AG04450 (cell line): ENCODE measurements around the gene FADS2. TPM values are rescaled to one million over a fixed set of nuclear protein-coding genes. Genes with fewer than 3 reads are reported as not detected.
A peak's percentile ranks its signal among the peaks of the same experiment; 100 is the strongest.

ENCODE experiments used
- CTCF ChIA-PET: fragments of 300-600, 350-600 bp; formaldehyde crosslinking; extraction: SDS; loops from one replicate; lab custom pipeline; 2022; ENCODE audit warnings: antibody characterized with exemption, inconsistent platforms; lab: Charles Lee
- POLR2A ChIA-PET: fragments of 350-600 bp; formaldehyde crosslinking; extraction: SDS; loops from one replicate; lab custom pipeline; 2021; ENCODE audit warnings: antibody characterized with exemption, inconsistent platforms; lab: Yijun Ruan, JAX
- DNase-seq: peaks from one replicate; pipeline ENCODE4 v3.0.0-alpha.2; 2011; ENCODE audit warnings: low read depth, low spot score
- H3K27ac ChIP-seq: one replicate; pipeline ENCODE4 v1.5.1; 2012; ENCODE audit warnings: low read depth, low read length, control low read depth
- H3K27me3 ChIP-seq: one replicate; pipeline ENCODE4 v1.6.0; 2012; ENCODE audit warnings: low read length; ENCODE audit not compliant: control insufficient read depth, insufficient read depth
- H3K4me3 ChIP-seq: 2 replicates; pipeline ENCODE4 v1.5.1; 2011; ENCODE audit warnings: mild to moderate bottlenecking, low read depth, low read length, control low read depth
- H3K9me3 ChIP-seq: 2 replicates; pipeline ENCODE4 v1.5.1; 2012; ENCODE audit warnings: low read length; ENCODE audit not compliant: control insufficient read depth, insufficient read depth
- polyA plus RNA-seq: library from polyadenylated mRNA; depleted of rRNA; stranded (reverse); fragments of >200 nt; gene quantifications from 2 replicates; pipeline ENCODE4 v1.2.3, GENCODE V29; 2011
- TF ChIP-seq, protein P1 (sequence below): IDR thresholded peaks from 2 replicates; pipeline ENCODE4 v1.5.1; 2011; ENCODE audit warnings: low read depth, low read length, control low read depth, inconsistent platforms

FADS2 gene
- polyA plus RNA-seq, 1 experiment, result 183 TPM

DNA sequence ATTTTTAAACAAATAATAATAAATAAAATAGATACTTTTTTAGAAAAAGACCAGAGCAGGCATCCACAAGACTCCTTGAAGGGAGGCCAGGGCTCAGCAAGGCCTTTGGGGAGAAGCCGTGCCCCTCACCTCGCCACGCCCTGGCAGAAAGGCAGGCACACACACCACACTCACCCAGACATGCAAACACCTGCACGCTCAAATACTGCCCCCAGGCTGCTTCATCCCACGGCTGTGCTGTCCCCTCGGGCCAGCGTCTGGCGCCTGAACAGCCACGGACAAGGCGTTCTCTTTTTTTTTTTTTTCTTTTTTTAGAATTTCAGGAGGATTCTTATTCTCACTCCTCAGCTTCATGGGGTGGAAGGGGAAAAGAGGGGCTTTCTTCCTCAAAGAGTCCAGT lies 61.7 kb downstream of the FADS2 start:
- DNase-seq, result no peak
- TF ChIP-seq, protein P1, sequence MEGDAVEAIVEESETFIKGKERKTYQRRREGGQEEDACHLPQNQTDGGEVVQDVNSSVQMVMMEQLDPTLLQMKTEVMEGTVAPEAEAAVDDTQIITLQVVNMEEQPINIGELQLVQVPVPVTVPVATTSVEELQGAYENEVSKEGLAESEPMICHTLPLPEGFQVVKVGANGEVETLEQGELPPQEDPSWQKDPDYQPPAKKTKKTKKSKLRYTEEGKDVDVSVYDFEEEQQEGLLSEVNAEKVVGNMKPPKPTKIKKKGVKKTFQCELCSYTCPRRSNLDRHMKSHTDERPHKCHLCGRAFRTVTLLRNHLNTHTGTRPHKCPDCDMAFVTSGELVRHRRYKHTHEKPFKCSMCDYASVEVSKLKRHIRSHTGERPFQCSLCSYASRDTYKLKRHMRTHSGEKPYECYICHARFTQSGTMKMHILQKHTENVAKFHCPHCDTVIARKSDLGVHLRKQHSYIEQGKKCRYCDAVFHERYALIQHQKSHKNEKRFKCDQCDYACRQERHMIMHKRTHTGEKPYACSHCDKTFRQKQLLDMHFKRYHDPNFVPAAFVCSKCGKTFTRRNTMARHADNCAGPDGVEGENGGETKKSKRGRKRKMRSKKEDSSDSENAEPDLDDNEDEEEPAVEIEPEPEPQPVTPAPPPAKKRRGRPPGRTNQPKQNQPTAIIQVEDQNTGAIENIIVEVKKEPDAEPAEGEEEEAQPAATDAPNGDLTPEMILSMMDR, result no peak
- POLR2A ChIA-PET, result no interaction called here
- Histone ChIP-seq H3K27ac (no peak overlapping the region), H3K9me3 (peaks cover 5% of the 10 kb centered on the region), H3K27me3 (no peaks in the 10 kb centered on the region), H3K4me3 (peak overlapping the region; percentile 84)
- CTCF ChIA-PET, result interaction anchor here (1.1 to 2.8 kb wide), 4 partner anchors 10 to 218 kb away, joined by 3 to 10 read pairs (median 6); no protein-coding TSS in a partner anchor

DNA sequence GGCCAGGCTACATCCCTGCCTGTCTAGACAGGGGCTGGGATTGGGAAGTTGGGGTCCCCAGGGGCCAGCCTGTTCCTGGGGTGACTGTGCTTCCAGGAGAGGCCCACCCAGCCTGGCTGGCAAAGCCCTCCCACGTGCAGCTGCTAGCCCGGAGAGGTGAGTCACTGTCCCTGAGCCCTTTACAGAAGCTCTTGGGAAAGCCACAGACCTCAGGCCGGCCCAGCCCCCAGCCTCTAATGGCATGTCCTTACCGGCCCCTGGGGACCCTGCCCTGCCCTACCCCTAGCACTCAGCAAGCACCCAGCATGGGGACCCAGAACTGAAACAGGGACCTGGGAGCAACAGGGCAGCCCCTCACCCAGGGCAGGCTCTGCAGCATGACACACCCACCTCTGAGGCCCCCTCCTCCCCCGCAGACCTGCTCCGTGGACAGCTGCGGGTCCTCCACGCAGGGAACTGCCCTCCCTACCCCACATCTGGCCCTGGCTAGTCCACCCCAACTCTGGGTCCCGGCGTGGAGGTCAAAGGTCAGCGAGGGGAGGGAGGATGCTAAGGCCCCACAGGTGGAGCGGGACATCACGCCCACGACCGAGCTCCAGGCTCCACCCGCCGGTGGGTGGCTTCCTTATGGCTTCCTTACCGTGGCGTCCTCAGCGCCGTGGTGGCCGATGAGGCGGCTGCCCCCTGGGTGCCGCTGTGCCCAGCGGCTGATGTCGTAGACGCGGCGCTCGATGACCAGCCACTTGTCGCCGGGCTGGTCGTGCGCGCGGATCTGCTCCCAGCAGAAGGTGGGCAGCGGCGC lies 62.6 kb downstream of the FADS2 start:
- Histone ChIP-seq H3K27ac (no peak overlapping the region), H3K27me3 (no peaks in the 10 kb centered on the region), H3K9me3 (peaks cover 5% of the 10 kb centered on the region), H3K4me3 (peak overlapping the region; percentile 84)
- DNase-seq, result no peak
- TF ChIP-seq, protein P1, result no peak
- ChIA-PET CTCF (interaction anchor here (0.7 to 2.8 kb wide), 4 partner anchors 9 to 217 kb away, joined by 3 to 10 read pairs (median 5); no protein-coding TSS in a partner anchor), POLR2A (interaction anchor here (0.6 to 1.3 kb wide), 3 partner anchors 78 to 193 kb away, joined by 3 to 9 read pairs (median 3); no protein-coding TSS in a partner anchor)

DNA sequence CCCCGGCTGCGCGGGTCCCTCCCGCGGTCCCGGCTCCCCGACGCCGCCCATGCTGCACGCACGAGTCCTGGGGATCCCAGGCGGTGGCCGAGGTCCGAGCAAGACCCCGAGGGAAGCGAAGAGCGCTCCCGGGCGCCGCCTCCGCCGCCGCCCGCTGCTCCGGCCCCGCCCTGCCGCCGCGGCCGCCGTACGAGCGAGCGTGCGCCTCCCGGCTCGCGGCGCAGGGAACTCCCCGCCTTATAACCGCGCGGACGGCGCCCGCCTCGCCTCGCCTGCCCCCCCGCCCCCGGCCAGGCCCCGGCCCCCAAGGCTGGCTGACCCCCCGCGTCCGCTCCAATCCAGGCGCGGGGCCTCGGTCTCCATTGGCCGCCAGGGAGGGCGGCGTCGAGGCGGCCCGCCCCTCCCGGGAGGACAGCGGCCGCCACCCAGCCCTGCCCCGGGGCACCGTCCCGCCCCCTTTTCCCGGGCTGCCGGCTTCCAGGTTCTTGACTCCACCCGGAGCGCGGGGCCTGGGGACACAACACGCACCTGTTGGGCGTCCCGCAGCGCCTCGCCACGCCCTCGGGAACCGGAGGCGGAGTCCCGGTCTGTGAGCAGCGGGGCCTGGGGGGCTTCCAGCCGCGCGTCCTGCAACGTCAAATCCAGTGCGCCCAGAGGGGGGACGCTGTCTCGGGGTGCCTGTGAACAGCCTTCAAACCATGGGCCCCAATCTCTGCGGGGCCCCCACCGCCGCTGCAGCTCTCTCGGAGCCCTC lies 63.4 kb downstream of the FADS2 start, which contains the start of gene FADS3:
FADS3 (minus strand) TSS at position 215 of the 754 bp plus-strand sequence; CDS start at position 51, 164 bp downstream.
- CTCF ChIA-PET, result interaction anchor here (1.2 to 2.8 kb wide), 5 partner anchors 8 to 190 kb away, joined by 4 to 12 read pairs (median 10); no protein-coding TSS in a partner anchor
- TF ChIP-seq, protein P1, result no peak
- Histone ChIP-seq H3K9me3 (peaks cover 5% of the 10 kb centered on the region), H3K4me3 (peak within 1 kb of the TSS; percentile 84), H3K27me3 (no peaks in the 10 kb centered on the region), H3K27ac (no peak within 1 kb of the TSS)
- no peak for DNase-seq
- POLR2A ChIA-PET, result interaction anchor here (0.9 to 1.3 kb wide), 2 partner anchors 60 to 94 kb away, joined by 3 to 4 read pairs; no protein-coding TSS in a partner anchor

DNA sequence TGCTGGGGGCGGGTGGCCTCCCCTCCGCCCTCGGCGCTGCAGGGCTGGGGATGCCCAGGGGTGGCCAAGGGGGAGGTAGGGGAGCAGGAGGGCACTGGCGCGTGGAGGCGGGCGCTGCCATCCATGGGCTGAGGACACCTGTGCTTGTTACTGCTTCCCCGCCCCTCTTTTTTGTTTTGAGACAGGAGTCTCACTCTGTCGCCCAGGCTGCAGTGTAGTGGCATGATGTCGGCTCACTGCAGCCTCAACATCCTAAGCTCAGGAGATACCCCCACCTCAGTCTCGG lies 63.9 kb downstream of the FADS2 start:
- Histone ChIP-seq H3K9me3 (peaks cover under 1% of the 10 kb centered on the region), H3K4me3 (peak overlapping the region; percentile 84), H3K27ac (no peak overlapping the region), H3K27me3 (no peaks in the 10 kb centered on the region)
- TF ChIP-seq, protein P1, result no peak
- ChIA-PET CTCF (interaction anchor here (1.2 to 2.5 kb wide), 4 partner anchors 37 to 190 kb away, joined by 4 to 12 read pairs (median 8); no protein-coding TSS in a partner anchor), POLR2A (interaction anchor here (0.9 to 1.1 kb wide), 2 partner anchors 58 to 60 kb away, joined by 3 to 4 read pairs; no protein-coding TSS in a partner anchor)
- no peak for DNase-seq
